K562 (cell line): ENCODE results near the gene USH1G. TPM values are rescaled to one million over a fixed set of nuclear protein-coding genes. Genes with fewer than 3 reads are reported as not detected.

Experiments
- CSDE1 ChIP-seq, 2 experiments: fragments of 450-650 bp; IDR thresholded peaks; 2 replicates each; pipeline ENCODE4 v1.6.1; 2016; ENCODE audit warnings: mild to moderate bottlenecking in 1 of 2
- ETS1 ChIP-seq: conservative IDR thresholded peaks from 2 replicates; pipeline ENCODE4 v1.6.1; 2011; ENCODE audit warnings: low read depth, mild to moderate bottlenecking, low read length; ENCODE audit not compliant: control insufficient read depth
- EWSR1 ChIP-seq: fragments of 450-650 bp; IDR thresholded peaks from 2 replicates; pipeline ENCODE4 v1.6.1; 2018; ENCODE audit warnings: borderline replicate concordance, mild to moderate bottlenecking, low read depth, moderate library complexity; ENCODE audit not compliant: partially characterized antibody
- GATAD2B ChIP-seq: fragments of 450-650 bp; IDR thresholded peaks from 2 replicates; pipeline ENCODE4 v1.6.1; 2017; ENCODE audit warnings: mild to moderate bottlenecking, borderline replicate concordance
- HDAC8 ChIP-seq: fragments of 450-650 bp; IDR thresholded peaks from 2 replicates; pipeline ENCODE4 v1.6.1; 2016; ENCODE audit warnings: mild to moderate bottlenecking, missing genetic modification characterization, moderate library complexity, missing compliant biosample characterization
- JUNB ChIP-seq: fragments of 450-650 bp; formaldehyde crosslinking; conservative IDR thresholded peaks from 2 replicates; pipeline ENCODE4 v1.4.0; 2020; ENCODE audit warnings: mild to moderate bottlenecking
- KDM1A ChIP-seq, 2 experiments: fragments of 450-650 bp; IDR thresholded peaks; 2 replicates each; pipeline ENCODE4 v1.6.1; 2016; ENCODE audit warnings: mild to moderate bottlenecking in 2 of 2
- MAFG ChIP-seq: fragments of 450-650 bp; conservative IDR thresholded peaks from 2 replicates; pipeline ENCODE4 v1.6.1; 2016; ENCODE audit warnings: missing genetic modification characterization, missing compliant biosample characterization
- NFYB ChIP-seq: IDR thresholded peaks from 2 replicates; pipeline ENCODE4 v1.6.1; 2011; ENCODE audit warnings: mild to moderate bottlenecking, moderate library complexity; ENCODE audit not compliant: insufficient read length; ENCODE audit errors: extremely low read depth
- POLR2G ChIP-seq: fragments of 200-400 bp; formaldehyde crosslinking; IDR thresholded peaks from 2 replicates; pipeline ENCODE4 v1.6.1; 2017; ENCODE audit warnings: low read depth, mild to moderate bottlenecking, antibody characterized with exemption, low read length, moderate library complexity
- PTTG1 ChIP-seq: fragments of 450-650 bp; IDR thresholded peaks from 2 replicates; pipeline ENCODE4 v1.6.1; 2016; ENCODE audit warnings: low read depth, mild to moderate bottlenecking, missing genetic modification characterization, missing compliant biosample characterization
- RBM17 ChIP-seq: fragments of 200-400 bp; formaldehyde crosslinking; IDR thresholded peaks from 2 replicates; pipeline ENCODE4 v1.6.1; 2017; ENCODE audit warnings: low read depth, mild to moderate bottlenecking, low read length, borderline replicate concordance
- SIX5 ChIP-seq, 2 experiments: IDR thresholded peaks; 2 replicates each; pipeline ENCODE4 v1.6.1; 2011; ENCODE audit warnings: low read length in 2 of 2, borderline replicate concordance in 1 of 2, low read depth in 1 of 2, mild to moderate bottlenecking in 1 of 2, moderate library complexity in 1 of 2; ENCODE audit not compliant: insufficient read depth in 1 of 2
- SREBF1 ChIP-seq: fragments of 150-350 bp; IDR thresholded peaks from 2 replicates; pipeline ENCODE4 v1.6.1; 2014; ENCODE audit warnings: antibody characterized with exemption, low read depth, low read length, borderline replicate concordance
- STAT5A ChIP-seq: IDR thresholded peaks from 2 replicates; pipeline ENCODE4 v1.6.1; 2012; ENCODE audit warnings: low read length, inconsistent platforms, borderline replicate concordance
- TAF7 ChIP-seq: fragments of 450-650 bp; IDR thresholded peaks from 2 replicates; pipeline ENCODE4 v1.6.1; 2016; ENCODE audit warnings: missing genetic modification characterization, missing compliant biosample characterization
- TCF7 ChIP-seq: sonication (generic); IDR thresholded peaks from 2 replicates; pipeline ENCODE4 v1.6.1; 2016; ENCODE audit warnings: antibody characterized with exemption, borderline replicate concordance
- VEZF1 ChIP-seq: fragments of 200-800 bp; sonication (Bioruptor generic); IDR thresholded peaks from 2 replicates; pipeline ENCODE4 v1.6.1; 2017; ENCODE audit warnings: missing genetic modification characterization, missing compliant biosample characterization
- ZFX ChIP-seq: sonication (generic); formaldehyde crosslinking; IDR thresholded peaks from 2 replicates; pipeline ENCODE4 v1.8.0; 2022; ENCODE audit warnings: mild to moderate bottlenecking, missing genetic modification reagents, moderate library complexity
- ZNF146 ChIP-seq: IDR thresholded peaks from one replicate; pipeline ENCODE4 v1.6.1; 2018; ENCODE audit warnings: missing compliant biosample characterization; ENCODE audit not compliant: unreplicated experiment
- ZNF3 ChIP-seq: fragments of 250-450 bp; sonication (Bioruptor Pico); IDR thresholded peaks from 2 replicates; pipeline ENCODE4 v1.5.0; 2021; ENCODE audit warnings: mild to moderate bottlenecking, moderate library complexity
- ZNF395 ChIP-seq: fragments of 200-800 bp; sonication (Bioruptor generic); IDR thresholded peaks from 2 replicates; pipeline ENCODE4 v1.6.1; 2017; ENCODE audit warnings: missing genetic modification characterization, missing compliant biosample characterization
- ZNF644 ChIP-seq: fragments of 200-800 bp; sonication (Bioruptor generic); IDR thresholded peaks from 2 replicates; pipeline ENCODE4 v1.6.1; 2016; ENCODE audit warnings: low read depth, missing genetic modification characterization, missing compliant biosample characterization
- polyA plus RNA-seq, 8 experiments: library from polyadenylated mRNA; depleted of rRNA in 4 of 8; stranded (reverse) in 5 of 8; unstranded in 3 of 8; fragments of >200 nt; fragmentation: Nextera tagmentation in 2 of 8; fragmentation: Illumina TruSeq in 1 of 8; extraction: Ambion mirVana in 2 of 8; extraction: Trizol in 1 of 8; gene quantifications; 2 replicates each; pipeline versions ENCODE4 v1.2.1 to v1.2.3, GENCODE V29; 2011 to 2014; ENCODE audit warnings: inconsistent platforms in 1 of 8, missing spikeins in 1 of 8
- total RNA-seq, 7 experiments: library from RNA; depleted of rRNA in 6 of 7; stranded (reverse); fragments of >200 nt in 6 of 7; fragmentation: Illumina TruSeq in 2 of 7; extraction: Trizol in 2 of 7; gene quantifications; 2 replicates each; pipeline versions ENCODE4 v1.2.1 to v1.2.3, GENCODE V29; 2011 to 2021; ENCODE audit warnings: low replicate concordance in 1 of 7

Gene USH1G
- total and polyA plus RNA-seq, 9 of the 15 experiments (the other 6 are each of a cell fraction or from before 2014, with no cell fraction given) = 0.22 to 1.00 (median 0.64) TPM; not detected in 2

- TF ChIP-seq ETS1 (no peak), SREBF1 (no peak), JUNB (CRISPR knock-in tag) (no peak), KDM1A (IDR thresholded peaks at IDR 0.05) (0 out of 4 replicates have a peak, but pooled peaks of 1 of the 2 experiments have one; percentile 29), POLR2G (no peak), TAF7 (tag) (no peak), SIX5 (IDR thresholded peaks at IDR 0.05; ENCODE audit: borderline replicate concordance in 1 of 2, insufficient read depth in 1 of 2, low read depth in 1 of 2, low read length in 2 of 2) (no peak), ZNF395 (CRISPR knock-in tag) (no peak), PTTG1 (tag) (no peak), HDAC8 (tag) (no peak), ZFX (CRISPR knock-in tag) (no peak; the same call in none of the 2 replicates), RBM17 (no peak), MAFG (tag) (0 out of 2 replicates have a peak, but pooled peaks have one; percentile 4), ZNF3 (CRISPR knock-in tag) (no peak), VEZF1 (CRISPR knock-in tag) (no peak), ZNF644 (tag) (peak; percentile 22; the same call in 1 of the 2 replicates), GATAD2B (no peak), CSDE1 (IDR thresholded peaks at IDR 0.05) (no peak), ZNF146 (CRISPR knock-in tag) (no peak), STAT5A (no peak), NFYB (peak; percentile 70), EWSR1 (no peak), TCF7 (no peak)
These were observed 49.0 kb downstream of the USH1G start (continued) for GRCh38 chr17:74873874-74874614.
